CD4-positive, alpha-beta T cell treated with Interleukin-4 for 4 hours (primary cell): ENCODE measurements around the gene MRPS12.
"Not testable (repeated sequence)": the region's sequence is repeated elsewhere in the genome, so short reads cannot be mapped to it uniquely, and the experiment has no call there.

ENCODE experiments used
- DNase-seq: peaks from one replicate; pipeline ENCODE4 v3.0.0-alpha.2; 2020

Gene MRPS12

GRCh38 chr19:38942471-38943181 lies 11.9 kb downstream of the MRPS12 start:
- DNase-seq, result no peak

- DNase-seq, result no peak
Measured at GRCh38 chr19:38944981-38945506, 14.3 kb downstream of the MRPS12 start.

GRCh38 chr19:38945562-38946228 lies 15.0 kb downstream of the MRPS12 start:
- no peak for DNase-seq

- DNase-seq, result no peak
Measured at GRCh38 chr19:38946229-38947010, 15.7 kb downstream of the MRPS12 start.

GRCh38 chr19:38949580-38950367 lies 19.0 kb downstream of the MRPS12 start:
- peak; percentile 71 for DNase-seq

GRCh38 chr19:38951187-38951586 lies 20.4 kb downstream of the MRPS12 start:
- no peak for DNase-seq

GRCh38 chr19:38952395-38953165 lies 21.8 kb downstream of the MRPS12 start:
- DNase-seq, result peak; percentile 32

GRCh38 chr19:38953677-38954076 lies 22.9 kb downstream of the MRPS12 start:
- DNase-seq, result no peak

GRCh38 chr19:38956264-38956663 lies 25.5 kb downstream of the MRPS12 start:
- no peak for DNase-seq

- no peak for DNase-seq
Measured at GRCh38 chr19:38958301-38958700, 27.6 kb downstream of the MRPS12 start.

GRCh38 chr19:38959618-38960017 lies 28.9 kb downstream of the MRPS12 start:
- DNase-seq, result no peak

- DNase-seq, result no peak
Measured at GRCh38 chr19:38964738-38965137, 34.0 kb downstream of the MRPS12 start.

GRCh38 chr19:38966149-38966548 lies 35.4 kb downstream of the MRPS12 start:
- DNase-seq, result not testable (repeated sequence)

- no peak for DNase-seq
Measured at GRCh38 chr19:38970664-38971532, 40.2 kb downstream of the MRPS12 start.

GRCh38 chr19:38971672-38972071 lies 40.9 kb downstream of the MRPS12 start:
- DNase-seq, result no peak

GRCh38 chr19:38974624-38975213 lies 44.0 kb downstream of the MRPS12 start:
- no peak for DNase-seq

- DNase-seq, result no peak
Measured at GRCh38 chr19:38975214-38975860, 44.6 kb downstream of the MRPS12 start, which contains the start of gene FBXO17. Gene FBXO17, minus strand, starts transcription at chr19:38975742. Its CDS starts 25,423 bp downstream, at chr19:38950319.

- no peak for DNase-seq
Measured at GRCh38 chr19:38975861-38976271, 45.1 kb downstream of the MRPS12 start.

GRCh38 chr19:38977445-38978325 lies 46.9 kb downstream of the MRPS12 start:
- DNase-seq, result no peak
